NCI-H345 treated with DMSO at 0.1 percent for 48 hours (cell line): ENCODE results near the gene DNAJC6.
"Not testable (repeated sequence)": the region's sequence is repeated elsewhere in the genome, so short reads cannot be mapped to it uniquely, and the experiment has no call there.

Experiments
- DNase-seq: peaks from one replicate; lab custom pipeline; 2025; ENCODE audit not compliant: unreplicated experiment; lab: John Stamatoyannopoulos, UW

Gene DNAJC6

GRCh38 chr1:65355031-65355712, 45.8 kb downstream of the DNAJC6 start:
- DNase-seq = no peak

- no peak for DNase-seq
Measured at GRCh38 chr1:65357291-65357960, 48.1 kb downstream of the DNAJC6 start.

GRCh38 chr1:65359888-65360287, 50.5 kb downstream of the DNAJC6 start:
- DNase-seq = no peak

GRCh38 chr1:65360648-65361047, 51.3 kb downstream of the DNAJC6 start:
- DNase-seq = no peak

- no peak for DNase-seq
Measured at GRCh38 chr1:65362545-65362944, 53.2 kb downstream of the DNAJC6 start.

- no peak for DNase-seq
Measured at GRCh38 chr1:65363484-65363883, 54.1 kb downstream of the DNAJC6 start.

- DNase-seq = no peak
Measured at GRCh38 chr1:65368403-65368802, 59.1 kb downstream of the DNAJC6 start.

GRCh38 chr1:65371544-65371943, 62.2 kb downstream of the DNAJC6 start:
- no peak for DNase-seq

GRCh38 chr1:65372557-65372956, 63.2 kb downstream of the DNAJC6 start:
- DNase-seq = no peak

GRCh38 chr1:65377496-65378246, 68.3 kb downstream of the DNAJC6 start:
- no peak for DNase-seq

GRCh38 chr1:65378247-65378946, 69.1 kb downstream of the DNAJC6 start:
- DNase-seq = no peak

- not testable (repeated sequence) for DNase-seq
Measured at GRCh38 chr1:65384426-65384825, 75.1 kb downstream of the DNAJC6 start.

GRCh38 chr1:65386439-65386838, 77.1 kb downstream of the DNAJC6 start:
- DNase-seq = no peak

GRCh38 chr1:65387821-65388220, 78.5 kb downstream of the DNAJC6 start:
- DNase-seq = no peak

- no peak for DNase-seq
Measured at GRCh38 chr1:65388908-65389695, 79.8 kb downstream of the DNAJC6 start.

GRCh38 chr1:65392497-65392896, 83.2 kb downstream of the DNAJC6 start:
- no peak for DNase-seq

GRCh38 chr1:65393347-65393746, 84.0 kb downstream of the DNAJC6 start:
- no peak for DNase-seq

GRCh38 chr1:65393928-65394327, 84.6 kb downstream of the DNAJC6 start:
- no peak for DNase-seq

- DNase-seq = no peak
Measured at GRCh38 chr1:65395887-65396612, 86.7 kb downstream of the DNAJC6 start.

GRCh38 chr1:65398083-65398482, 88.7 kb downstream of the DNAJC6 start:
- no peak for DNase-seq
